Measurements from ENCODE around the gene KMT5C. TPM values are rescaled to one million over a fixed set of nuclear protein-coding genes. Genes with fewer than 3 reads are reported as not detected.

The KMT5C gene
- total and polyA plus RNA-seq, 2 experiments from 2014 or later: 14.2 to 34.3 TPM

DNA sequence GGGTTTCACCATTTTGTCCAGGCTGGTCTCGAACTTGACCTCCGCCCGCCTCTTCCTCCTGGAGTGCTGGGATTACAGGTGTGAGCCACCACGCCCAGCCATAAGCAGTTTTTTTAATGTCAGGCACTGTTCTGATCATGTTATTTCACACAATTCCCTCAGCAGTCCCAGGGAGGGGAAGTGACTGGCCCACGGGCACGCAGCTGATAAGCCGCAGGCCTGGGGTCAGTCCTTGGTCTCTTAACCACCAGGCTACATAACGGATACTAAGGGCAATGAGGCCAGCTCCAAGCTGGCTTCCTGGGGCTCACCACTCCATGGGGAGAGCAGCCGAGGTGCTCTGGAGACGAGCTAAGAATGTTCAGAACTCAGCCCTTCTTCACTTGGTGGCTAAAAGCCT, 42.4 kb upstream of the KMT5C start (continued):
- TF ChIP-seq, protein P1, sequence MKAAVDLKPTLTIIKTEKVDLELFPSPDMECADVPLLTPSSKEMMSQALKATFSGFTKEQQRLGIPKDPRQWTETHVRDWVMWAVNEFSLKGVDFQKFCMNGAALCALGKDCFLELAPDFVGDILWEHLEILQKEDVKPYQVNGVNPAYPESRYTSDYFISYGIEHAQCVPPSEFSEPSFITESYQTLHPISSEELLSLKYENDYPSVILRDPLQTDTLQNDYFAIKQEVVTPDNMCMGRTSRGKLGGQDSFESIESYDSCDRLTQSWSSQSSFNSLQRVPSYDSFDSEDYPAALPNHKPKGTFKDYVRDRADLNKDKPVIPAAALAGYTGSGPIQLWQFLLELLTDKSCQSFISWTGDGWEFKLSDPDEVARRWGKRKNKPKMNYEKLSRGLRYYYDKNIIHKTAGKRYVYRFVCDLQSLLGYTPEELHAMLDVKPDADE (IDR thresholded peaks at IDR 0.05): no peak
- TF ChIP-seq CREB1 (CRISPR knock-in tag; IDR thresholded peaks at IDR 0.05; ENCODE audit: low read depth) (no peak), POLR2AphosphoS5 (IDR thresholded peaks at IDR 0.05; ENCODE audit: low read depth) (no peak), EZH2phosphoT487 (IDR thresholded peaks at IDR 0.05; ENCODE audit: unreplicated experiment) (no peak)
- TF ChIP-seq, protein P2, sequence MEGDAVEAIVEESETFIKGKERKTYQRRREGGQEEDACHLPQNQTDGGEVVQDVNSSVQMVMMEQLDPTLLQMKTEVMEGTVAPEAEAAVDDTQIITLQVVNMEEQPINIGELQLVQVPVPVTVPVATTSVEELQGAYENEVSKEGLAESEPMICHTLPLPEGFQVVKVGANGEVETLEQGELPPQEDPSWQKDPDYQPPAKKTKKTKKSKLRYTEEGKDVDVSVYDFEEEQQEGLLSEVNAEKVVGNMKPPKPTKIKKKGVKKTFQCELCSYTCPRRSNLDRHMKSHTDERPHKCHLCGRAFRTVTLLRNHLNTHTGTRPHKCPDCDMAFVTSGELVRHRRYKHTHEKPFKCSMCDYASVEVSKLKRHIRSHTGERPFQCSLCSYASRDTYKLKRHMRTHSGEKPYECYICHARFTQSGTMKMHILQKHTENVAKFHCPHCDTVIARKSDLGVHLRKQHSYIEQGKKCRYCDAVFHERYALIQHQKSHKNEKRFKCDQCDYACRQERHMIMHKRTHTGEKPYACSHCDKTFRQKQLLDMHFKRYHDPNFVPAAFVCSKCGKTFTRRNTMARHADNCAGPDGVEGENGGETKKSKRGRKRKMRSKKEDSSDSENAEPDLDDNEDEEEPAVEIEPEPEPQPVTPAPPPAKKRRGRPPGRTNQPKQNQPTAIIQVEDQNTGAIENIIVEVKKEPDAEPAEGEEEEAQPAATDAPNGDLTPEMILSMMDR (conservative IDR thresholded peaks at IDR 0.05; ENCODE audit: low read depth in 2 of 2): no peak

DNA sequence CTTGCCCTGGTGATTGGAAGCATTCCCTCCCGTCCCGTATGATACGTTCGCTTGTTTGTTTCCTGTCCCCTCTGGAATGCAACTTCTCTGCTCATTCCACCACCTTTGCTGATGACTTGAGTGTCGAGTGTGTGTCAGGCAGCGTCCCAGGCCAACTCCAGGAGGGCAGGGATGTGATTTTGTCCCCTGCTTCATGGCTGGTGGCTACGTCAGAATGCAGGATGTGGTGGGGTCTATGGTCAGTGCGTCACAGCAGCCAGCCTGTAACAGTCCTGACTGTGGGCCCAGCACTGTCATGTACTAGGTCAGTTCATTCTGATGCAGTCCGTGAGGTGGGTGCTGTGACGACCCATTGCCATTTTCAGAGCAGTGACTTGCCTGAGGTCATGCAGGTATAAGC, 39.7 kb upstream of the KMT5C start:
- Mint-ChIP-seq H3K36me3 (ENCODE audit: low read depth) (peaks cover 55% of the 10 kb centered on the region), H3K4me3 (no peak overlapping the region), H3K9me3 (no peaks in the 10 kb centered on the region; the same call in 2 of the 3 replicates), H3K27me3 (ENCODE audit: insufficient read depth, low read depth, poor library complexity) (peaks cover 20% of the 10 kb centered on the region), H3K4me1 (peaks cover 20% of the 10 kb centered on the region), H3K27ac (no peak overlapping the region)
- Histone ChIP-seq H3K4me1 (ENCODE audit: insufficient read depth) (peaks cover 5% of the 10 kb centered on the region; the same call in 1 of the 2 replicates), H3K27ac (ENCODE audit: low read depth) (no peak overlapping the region), H3K27me3 (ENCODE audit: insufficient read depth) (no peaks in the 10 kb centered on the region), H3K79me2 (replicated peaks; ENCODE audit: insufficient read depth) (no peaks in the 10 kb centered on the region), H3K4me2 (no peak overlapping the region), H3K9me2 (ENCODE audit: insufficient read depth) (no peaks in the 10 kb centered on the region), H2AFZ (no peak overlapping the region), H3K4me3 (no peak overlapping the region), H3K36me3 (ENCODE audit: insufficient read depth) (peaks cover 11% of the 10 kb centered on the region), H4K20me1 (replicated peaks; ENCODE audit: insufficient read depth) (no peaks in the 10 kb centered on the region; the same call in 1 of the 2 replicates), H3F3A (replicated peaks; ENCODE audit: low read depth) (peaks cover 18% of the 10 kb centered on the region)
- no peak for ATAC-seq
- no peak for TF ChIP-seq ZNF114 (CRISPR knock-in tag; IDR thresholded peaks at IDR 0.05)
- no peak for DNase-seq (ENCODE audit: low spot score)

DNA sequence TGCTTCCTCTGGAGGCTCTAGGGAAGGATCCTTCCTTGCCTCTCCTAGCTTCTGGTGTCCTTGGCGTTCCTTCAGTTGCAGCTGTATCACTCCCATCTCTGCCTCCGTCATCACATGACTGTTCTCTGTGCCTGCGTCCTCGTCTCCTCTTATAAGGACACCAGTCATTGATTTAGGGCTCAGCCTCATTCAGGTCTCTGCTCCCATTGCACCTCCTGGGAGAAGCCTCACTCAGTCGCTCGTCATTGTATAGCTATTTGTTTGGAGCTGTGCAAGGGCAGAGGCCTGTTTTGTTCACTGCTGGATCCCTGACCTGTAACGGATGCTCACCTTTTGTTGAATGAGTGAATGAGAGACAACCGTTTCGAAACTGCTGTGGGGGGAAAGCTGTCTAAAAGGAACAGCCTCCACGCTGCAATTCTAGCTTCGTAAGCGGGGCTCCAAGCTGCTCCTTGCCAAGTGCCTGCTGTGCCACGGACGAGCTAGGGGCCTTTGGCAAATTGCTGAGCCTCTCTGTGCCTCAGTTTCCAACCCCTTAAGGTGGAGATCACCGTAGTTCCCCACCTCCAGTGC, 38.7 kb upstream of the KMT5C start:
- Mint-ChIP-seq H3K4me3 (no peak overlapping the region; the same call in 2 of the 3 replicates), H3K4me1 (peaks cover 26% of the 10 kb centered on the region), H3K36me3 (ENCODE audit: low read depth) (peaks cover 57% of the 10 kb centered on the region), H3K9me3 (no peaks in the 10 kb centered on the region; the same call in 2 of the 3 replicates), H3K27ac (no peak overlapping the region), H3K27me3 (ENCODE audit: insufficient read depth, low read depth, poor library complexity) (peaks cover 23% of the 10 kb centered on the region)
- Histone ChIP-seq H3K4me1 (ENCODE audit: insufficient read depth) (peaks cover 9% of the 10 kb centered on the region), H3K27ac (ENCODE audit: low read depth) (peak overlapping the region; percentile 61; the same call in 1 of the 2 replicates), H2AFZ (no peak overlapping the region), H3F3A (replicated peaks; ENCODE audit: low read depth) (peaks cover 24% of the 10 kb centered on the region), H3K36me3 (ENCODE audit: insufficient read depth) (peaks cover 7% of the 10 kb centered on the region; the same call in 1 of the 2 replicates), H3K4me2 (peak overlapping the region; percentile 76), H3K27me3 (ENCODE audit: insufficient read depth) (no peaks in the 10 kb centered on the region), H3K79me2 (replicated peaks; ENCODE audit: insufficient read depth) (no peaks in the 10 kb centered on the region), H3K4me3 (peak overlapping the region; percentile 48; the same call in 1 of the 2 replicates), H4K20me1 (replicated peaks; ENCODE audit: insufficient read depth) (no peaks in the 10 kb centered on the region; the same call in 1 of the 2 replicates), H3K9me2 (ENCODE audit: insufficient read depth) (no peaks in the 10 kb centered on the region)
- ATAC-seq: no peak
- TF ChIP-seq JUNB (IDR thresholded peaks at IDR 0.05; ENCODE audit: unreplicated experiment): no peak
- no peak for TF ChIP-seq ZNF331 (CRISPR knock-in tag; IDR thresholded peaks at IDR 0.05; ENCODE audit: low read depth)
- no peak for TF ChIP-seq CREB1 (CRISPR knock-in tag; IDR thresholded peaks at IDR 0.05; ENCODE audit: low read depth)
- no peak for TF ChIP-seq ZNF114 (CRISPR knock-in tag; IDR thresholded peaks at IDR 0.05)
- TF ChIP-seq, protein P3, sequence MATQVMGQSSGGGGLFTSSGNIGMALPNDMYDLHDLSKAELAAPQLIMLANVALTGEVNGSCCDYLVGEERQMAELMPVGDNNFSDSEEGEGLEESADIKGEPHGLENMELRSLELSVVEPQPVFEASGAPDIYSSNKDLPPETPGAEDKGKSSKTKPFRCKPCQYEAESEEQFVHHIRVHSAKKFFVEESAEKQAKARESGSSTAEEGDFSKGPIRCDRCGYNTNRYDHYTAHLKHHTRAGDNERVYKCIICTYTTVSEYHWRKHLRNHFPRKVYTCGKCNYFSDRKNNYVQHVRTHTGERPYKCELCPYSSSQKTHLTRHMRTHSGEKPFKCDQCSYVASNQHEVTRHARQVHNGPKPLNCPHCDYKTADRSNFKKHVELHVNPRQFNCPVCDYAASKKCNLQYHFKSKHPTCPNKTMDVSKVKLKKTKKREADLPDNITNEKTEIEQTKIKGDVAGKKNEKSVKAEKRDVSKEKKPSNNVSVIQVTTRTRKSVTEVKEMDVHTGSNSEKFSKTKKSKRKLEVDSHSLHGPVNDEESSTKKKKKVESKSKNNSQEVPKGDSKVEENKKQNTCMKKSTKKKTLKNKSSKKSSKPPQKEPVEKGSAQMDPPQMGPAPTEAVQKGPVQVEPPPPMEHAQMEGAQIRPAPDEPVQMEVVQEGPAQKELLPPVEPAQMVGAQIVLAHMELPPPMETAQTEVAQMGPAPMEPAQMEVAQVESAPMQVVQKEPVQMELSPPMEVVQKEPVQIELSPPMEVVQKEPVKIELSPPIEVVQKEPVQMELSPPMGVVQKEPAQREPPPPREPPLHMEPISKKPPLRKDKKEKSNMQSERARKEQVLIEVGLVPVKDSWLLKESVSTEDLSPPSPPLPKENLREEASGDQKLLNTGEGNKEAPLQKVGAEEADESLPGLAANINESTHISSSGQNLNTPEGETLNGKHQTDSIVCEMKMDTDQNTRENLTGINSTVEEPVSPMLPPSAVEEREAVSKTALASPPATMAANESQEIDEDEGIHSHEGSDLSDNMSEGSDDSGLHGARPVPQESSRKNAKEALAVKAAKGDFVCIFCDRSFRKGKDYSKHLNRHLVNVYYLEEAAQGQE (IDR thresholded peaks at IDR 0.05; ENCODE audit: unreplicated experiment): no peak
- TF ChIP-seq STAT1 (IDR thresholded peaks at IDR 0.05; ENCODE audit: unreplicated experiment): no peak
- TF ChIP-seq EZH2 (IDR thresholded peaks at IDR 0.05; ENCODE audit: low read depth, unreplicated experiment): no peak
- TF ChIP-seq POLR2AphosphoS5 (IDR thresholded peaks at IDR 0.05; ENCODE audit: low read depth): no peak
- DNase-seq (ENCODE audit: low spot score): no peak

Data from GM23338 (cell line).